ENCODE results near the gene PM20D2.

Gene PM20D2

GRCh38 chr6:89180971-89181370, 35.1 kb downstream of the PM20D2 start:
- TF ChIP-seq, protein P1, sequence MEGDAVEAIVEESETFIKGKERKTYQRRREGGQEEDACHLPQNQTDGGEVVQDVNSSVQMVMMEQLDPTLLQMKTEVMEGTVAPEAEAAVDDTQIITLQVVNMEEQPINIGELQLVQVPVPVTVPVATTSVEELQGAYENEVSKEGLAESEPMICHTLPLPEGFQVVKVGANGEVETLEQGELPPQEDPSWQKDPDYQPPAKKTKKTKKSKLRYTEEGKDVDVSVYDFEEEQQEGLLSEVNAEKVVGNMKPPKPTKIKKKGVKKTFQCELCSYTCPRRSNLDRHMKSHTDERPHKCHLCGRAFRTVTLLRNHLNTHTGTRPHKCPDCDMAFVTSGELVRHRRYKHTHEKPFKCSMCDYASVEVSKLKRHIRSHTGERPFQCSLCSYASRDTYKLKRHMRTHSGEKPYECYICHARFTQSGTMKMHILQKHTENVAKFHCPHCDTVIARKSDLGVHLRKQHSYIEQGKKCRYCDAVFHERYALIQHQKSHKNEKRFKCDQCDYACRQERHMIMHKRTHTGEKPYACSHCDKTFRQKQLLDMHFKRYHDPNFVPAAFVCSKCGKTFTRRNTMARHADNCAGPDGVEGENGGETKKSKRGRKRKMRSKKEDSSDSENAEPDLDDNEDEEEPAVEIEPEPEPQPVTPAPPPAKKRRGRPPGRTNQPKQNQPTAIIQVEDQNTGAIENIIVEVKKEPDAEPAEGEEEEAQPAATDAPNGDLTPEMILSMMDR (IDR thresholded peaks at IDR 0.05; ENCODE audit: control extremely low read depth, extremely low read depth, low read depth, missing control alignments), result no peak
- CTCF ChIA-PET, result interaction anchor here (1.5 kb wide), 1 partner anchor 31 kb away, joined by 4 read pairs; no protein-coding TSS in a partner anchor
- no peak for DNase-seq (ENCODE audit: extremely low spot score)
- POLR2A ChIA-PET, result no interaction called here

GRCh38 chr6:89183294-89183693, 37.4 kb downstream of the PM20D2 start:
- DNase-seq (ENCODE audit: extremely low spot score), result no peak
- ChIA-PET POLR2A (no interaction called here), CTCF (interaction anchor here (2.2 kb wide), 1 partner anchor 13 kb away, joined by 6 read pairs; no protein-coding TSS in a partner anchor)
- TF ChIP-seq, protein P1 (IDR thresholded peaks at IDR 0.05; ENCODE audit: control extremely low read depth, extremely low read depth, low read depth, missing control alignments), result no peak

- POLR2A ChIA-PET, result no interaction called here
Measured at GRCh38 chr6:89184344-89184743, 38.5 kb downstream of the PM20D2 start.

DNA sequence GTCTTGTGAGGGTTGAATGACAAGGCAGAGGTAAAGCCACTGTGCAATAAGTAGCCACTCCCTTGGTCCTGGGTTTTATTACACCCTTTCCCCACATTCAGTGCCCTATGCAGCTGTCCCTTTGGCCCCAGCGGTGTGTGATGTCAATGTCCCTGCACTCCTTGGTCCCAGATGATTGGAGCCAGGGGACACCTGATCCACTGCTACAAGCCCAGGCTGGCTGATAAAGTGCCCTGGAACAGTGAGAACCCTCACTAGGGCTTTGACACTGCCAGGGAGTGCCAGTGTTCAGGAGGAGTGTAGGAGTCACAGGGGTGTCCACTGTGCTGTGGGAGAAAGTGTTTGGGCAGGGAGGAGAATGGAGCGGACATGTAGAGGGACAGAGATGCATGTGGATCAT, 40.9 kb downstream of the PM20D2 start:
- no peak for DNase-seq (ENCODE audit: extremely low spot score)
- CTCF ChIA-PET, result interaction anchor here (1.0 kb wide), 1 partner anchor 9 kb away, joined by 3 read pairs; no protein-coding TSS in a partner anchor
- TF ChIP-seq, protein P1 (IDR thresholded peaks at IDR 0.05; ENCODE audit: control extremely low read depth, extremely low read depth, low read depth, missing control alignments), result no peak
- POLR2A ChIA-PET, result no interaction called here

More at GRCh38 chr6:89184344-89184743, 38.5 kb downstream of the PM20D2 start:
- no peak for DNase-seq (ENCODE audit: extremely low spot score)
- CTCF ChIA-PET, result interaction anchor here (2.2 kb wide), 1 partner anchor 14 kb away, joined by 6 read pairs; no protein-coding TSS in a partner anchor
- TF ChIP-seq, protein P1 (IDR thresholded peaks at IDR 0.05; ENCODE audit: control extremely low read depth, extremely low read depth, low read depth, missing control alignments), result no peak

DNA sequence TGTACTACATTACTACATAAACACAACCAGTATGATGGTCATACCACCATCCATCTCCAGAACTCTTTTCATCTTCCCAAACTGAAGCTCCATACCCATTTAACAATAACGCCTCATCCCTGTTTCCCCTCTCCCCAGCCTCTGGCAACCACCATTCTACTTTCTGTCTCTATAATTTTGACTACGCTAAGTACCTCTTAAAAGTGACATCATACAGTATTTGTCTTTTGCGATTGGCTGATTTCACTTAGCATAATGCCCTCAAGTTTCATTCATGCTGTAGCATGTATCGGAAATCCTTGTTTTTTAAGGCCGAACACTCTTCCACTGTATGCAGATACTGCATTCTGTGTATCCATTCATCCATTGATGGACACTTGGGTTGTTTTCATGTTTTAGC, 41.6 kb downstream of the PM20D2 start:
- POLR2A ChIA-PET, result no interaction called here
- TF ChIP-seq, protein P1 (IDR thresholded peaks at IDR 0.05; ENCODE audit: control extremely low read depth, extremely low read depth, low read depth, missing control alignments), result no peak
- DNase-seq (ENCODE audit: extremely low spot score), result no peak
- CTCF ChIA-PET, result no interaction called here

- ChIA-PET CTCF (interaction anchor here (1.1 to 1.6 kb wide), 3 partner anchors 10 to 17 kb away, joined by 3 to 4 read pairs (median 3); no protein-coding TSS in a partner anchor), POLR2A (no interaction called here)
- no peak for DNase-seq (ENCODE audit: extremely low spot score)
- TF ChIP-seq, protein P1 (IDR thresholded peaks at IDR 0.05; ENCODE audit: control extremely low read depth, extremely low read depth, low read depth, missing control alignments), result no peak
Measured at GRCh38 chr6:89190741-89191140, 44.9 kb downstream of the PM20D2 start.
